ENCODE results near the gene BCORL1.

- TF ChIP-seq CTCF (IDR thresholded peaks at IDR 0.05) (no peak), EZH2 (IDR thresholded peaks at IDR 0.05; ENCODE audit: borderline replicate concordance, insufficient read depth, low read depth, low read length, poor library complexity, severe bottlenecking) (no peak)
Measured at GRCh38 chrX:129968968-129969367, 13.5 kb upstream of the BCORL1 start.

Measured in B cell (primary cell).